Medulla oblongata (tissue), 1 donor: Measurements from ENCODE around the gene SEZ6L.
A peak's percentile ranks its signal among the peaks of the same experiment; 100 is the strongest.
"Not testable (repeated sequence)": the region's sequence is repeated elsewhere in the genome, so short reads cannot be mapped to it uniquely, and the experiment has no call there.

Experiments used
- DNase-seq: peaks from one replicate; pipeline ENCODE4 v3.0.0-alpha.2; 2015; ENCODE audit errors: extremely low spot score

Gene SEZ6L

DNA sequence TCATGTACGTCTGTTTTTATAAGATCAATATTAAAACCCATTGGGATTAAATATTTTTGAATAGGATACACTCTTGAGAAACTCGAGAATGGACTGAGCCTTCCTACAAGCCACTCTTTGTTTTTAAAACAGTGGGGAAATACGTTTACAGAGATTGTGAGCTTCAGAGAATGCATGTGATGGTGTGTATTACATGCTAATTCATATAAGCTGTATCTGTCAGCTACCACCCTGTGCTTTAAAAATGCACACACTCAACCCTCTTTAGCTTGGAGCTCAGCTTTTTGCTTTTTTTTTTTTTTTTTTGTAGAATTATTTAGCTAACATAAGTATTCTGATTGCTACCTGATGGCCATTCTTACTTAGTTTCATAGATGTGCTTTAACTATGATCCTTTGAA, 213.5 kb downstream of the SEZ6L start:
- DNase-seq = no peak

- DNase-seq = no peak
Observed at GRCh38 chr22:26383968-26384556, 214.8 kb downstream of the SEZ6L start.

- no peak for DNase-seq
Observed at GRCh38 chr22:26385164-26385563, 215.9 kb downstream of the SEZ6L start.

- DNase-seq = no peak
Observed at GRCh38 chr22:26389125-26389524, 219.9 kb downstream of the SEZ6L start.

GRCh38 chr22:26391091-26391490, 221.8 kb downstream of the SEZ6L start:
- no peak for DNase-seq

DNA sequence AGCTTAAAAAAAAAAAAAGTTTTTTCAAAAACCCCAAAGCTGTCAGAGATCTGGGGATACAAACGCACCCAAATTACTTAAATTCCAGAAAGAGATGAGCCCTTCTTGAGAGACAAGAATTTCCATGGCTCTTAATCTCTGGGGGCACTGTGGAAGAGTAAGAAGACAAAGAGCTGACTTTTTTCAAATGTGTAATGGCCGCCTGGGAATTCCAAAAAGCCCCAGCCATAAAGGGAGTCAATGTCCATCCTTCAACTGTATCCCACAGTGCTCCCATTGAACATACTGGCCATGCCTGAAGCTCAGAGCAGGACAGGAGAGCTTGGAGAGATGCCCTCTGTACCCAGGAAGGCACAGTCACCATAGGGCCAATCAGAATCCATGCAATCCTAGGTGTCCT, 222.4 kb downstream of the SEZ6L start:
- DNase-seq = no peak

GRCh38 chr22:26393929-26394328, 224.7 kb downstream of the SEZ6L start:
- no peak for DNase-seq

- no peak for DNase-seq
Observed at GRCh38 chr22:26394777-26395176, 225.5 kb downstream of the SEZ6L start.

DNA sequence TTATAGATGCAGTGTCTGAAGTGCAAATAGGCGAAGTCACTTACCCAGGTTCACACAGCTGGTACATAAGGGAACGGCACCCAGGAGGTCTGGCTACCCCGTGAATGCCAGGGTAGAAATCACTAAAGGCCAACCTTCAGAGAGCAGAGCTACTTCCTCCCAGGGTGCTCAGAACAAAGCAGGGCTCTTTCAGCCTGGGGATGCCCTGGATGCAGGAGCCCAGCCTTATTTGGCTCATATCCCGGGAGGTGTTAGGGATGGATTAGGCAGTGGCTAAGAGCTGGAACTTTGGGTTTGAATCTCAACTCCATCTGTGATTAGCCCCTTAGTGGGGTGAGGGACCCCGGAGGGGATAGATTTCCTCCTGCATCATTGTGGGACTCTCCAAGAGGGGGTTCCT, 226.7 kb downstream of the SEZ6L start:
- no peak for DNase-seq

DNA sequence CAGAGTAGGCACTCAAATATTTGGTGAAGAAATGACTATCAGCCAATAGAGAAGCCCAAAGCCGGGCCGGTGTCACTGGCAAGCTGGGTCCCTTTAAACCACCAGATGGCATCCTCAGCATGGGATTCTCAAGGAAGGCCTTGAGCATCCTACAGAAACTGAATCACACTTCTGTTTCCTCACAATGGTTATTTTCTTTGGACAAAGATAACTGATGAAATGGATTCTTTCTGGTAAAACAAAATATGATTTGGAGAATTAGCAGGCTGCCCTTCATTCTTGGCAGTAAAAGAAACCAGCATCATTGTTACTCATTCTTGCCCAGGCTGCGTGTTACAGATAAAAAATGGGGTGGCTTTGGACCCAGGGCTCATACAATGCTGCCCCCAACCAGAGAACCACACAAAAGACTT, 229.5 kb downstream of the SEZ6L start:
- DNase-seq = peak; percentile 86

DNA sequence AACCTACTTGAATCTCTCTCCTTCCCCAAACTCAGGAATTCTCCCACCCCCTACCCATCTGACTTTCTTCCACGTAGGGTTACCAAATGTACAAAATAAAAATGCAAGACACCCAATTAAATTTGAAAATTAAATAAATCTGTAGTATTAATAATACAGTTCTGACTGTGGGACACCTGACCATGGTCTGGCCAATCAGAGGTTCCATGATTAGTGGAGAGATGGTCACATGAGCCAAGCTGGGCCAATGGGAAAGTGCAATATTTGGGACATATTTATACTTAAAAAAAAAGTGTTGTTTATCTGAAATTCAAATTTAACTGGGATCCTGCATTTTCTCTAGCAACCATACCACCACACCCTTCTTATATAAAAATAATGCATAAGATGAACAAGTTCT, 230.0 kb downstream of the SEZ6L start:
- DNase-seq = no peak

DNA sequence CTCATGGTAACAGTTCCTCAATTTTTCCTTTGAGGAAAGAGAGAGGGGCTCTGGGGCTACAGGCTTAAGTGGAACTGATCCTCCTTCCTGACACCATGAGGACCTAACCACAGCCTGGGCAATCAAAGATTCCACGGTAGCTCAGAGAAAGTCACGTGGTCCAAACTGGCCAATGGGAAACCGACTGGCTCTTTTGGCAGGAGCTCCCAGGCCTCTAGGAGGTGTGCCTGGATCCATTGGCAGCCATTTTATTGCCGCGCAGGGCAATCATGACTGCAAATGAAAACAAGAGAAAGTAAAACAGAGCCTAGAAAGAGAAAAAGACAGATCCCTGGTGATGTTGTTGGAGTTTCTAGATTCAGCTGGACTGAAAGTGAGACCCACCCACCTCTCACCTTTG, 232.5 kb downstream of the SEZ6L start:
- DNase-seq = no peak

DNA sequence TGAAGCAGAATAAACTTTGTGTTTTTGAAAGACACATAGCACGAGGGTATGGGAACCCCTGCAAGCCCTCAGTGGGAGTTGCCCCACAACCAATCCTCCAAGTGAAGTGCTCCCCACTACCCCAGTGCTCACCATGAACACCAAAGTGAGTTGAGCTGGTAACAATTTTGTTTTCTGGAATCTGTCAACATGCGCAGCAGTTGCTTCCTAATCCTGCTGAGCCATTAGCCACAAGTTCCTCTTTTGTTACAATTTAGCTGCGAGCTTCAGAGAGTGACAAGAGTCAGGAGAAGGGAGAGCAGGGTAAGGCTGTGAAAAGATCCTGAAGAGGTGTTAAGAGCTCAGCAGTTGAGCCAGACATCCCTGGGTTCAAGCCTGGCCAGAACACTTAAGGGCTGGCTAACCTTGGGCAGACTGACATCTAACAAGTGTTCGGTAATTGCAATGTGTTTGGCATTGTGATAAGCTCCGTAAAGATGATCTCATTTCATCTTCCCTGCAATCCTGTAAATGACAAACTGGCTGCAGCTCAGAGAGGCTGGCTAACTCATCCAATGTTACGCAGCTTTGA, 235.7 kb downstream of the SEZ6L start:
- DNase-seq = peak; percentile 58

- no peak for DNase-seq
Observed at GRCh38 chr22:26406118-26406517, 236.9 kb downstream of the SEZ6L start.

GRCh38 chr22:26408562-26409220, 239.4 kb downstream of the SEZ6L start:
- not testable (repeated sequence) for DNase-seq

DNA sequence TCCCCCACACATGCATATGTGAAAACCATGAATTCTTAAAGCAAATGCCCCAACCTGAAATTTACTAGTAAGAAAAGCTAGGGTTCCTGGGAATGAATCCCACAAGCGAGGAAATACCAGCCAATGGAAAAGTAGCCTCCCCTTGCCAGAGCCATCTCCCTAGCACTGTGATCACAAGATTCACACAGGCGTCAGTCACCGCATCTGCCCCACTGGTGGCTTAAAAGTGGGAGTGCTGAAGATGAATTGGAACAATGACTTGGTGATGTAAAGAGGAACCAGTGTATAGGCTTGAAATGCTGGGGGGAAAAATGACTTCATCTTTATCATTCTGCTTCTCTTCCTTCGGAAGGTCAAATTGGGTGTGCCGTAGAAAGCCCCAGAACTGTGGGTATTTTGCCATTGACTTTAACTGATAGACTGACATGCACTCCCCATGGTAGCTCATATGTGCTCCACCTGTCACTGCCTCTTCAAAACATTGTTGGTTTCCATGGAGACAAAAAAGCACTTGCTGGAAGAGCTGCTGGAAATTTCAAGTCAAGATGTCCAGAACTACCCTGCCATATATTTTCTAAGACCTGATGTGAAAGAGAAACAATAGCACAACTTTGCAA, 240.6 kb downstream of the SEZ6L start:
- no peak for DNase-seq

- no peak for DNase-seq
Observed at GRCh38 chr22:26410386-26410785, 241.1 kb downstream of the SEZ6L start.

GRCh38 chr22:26414347-26414746, 245.1 kb downstream of the SEZ6L start:
- DNase-seq = no peak

DNA sequence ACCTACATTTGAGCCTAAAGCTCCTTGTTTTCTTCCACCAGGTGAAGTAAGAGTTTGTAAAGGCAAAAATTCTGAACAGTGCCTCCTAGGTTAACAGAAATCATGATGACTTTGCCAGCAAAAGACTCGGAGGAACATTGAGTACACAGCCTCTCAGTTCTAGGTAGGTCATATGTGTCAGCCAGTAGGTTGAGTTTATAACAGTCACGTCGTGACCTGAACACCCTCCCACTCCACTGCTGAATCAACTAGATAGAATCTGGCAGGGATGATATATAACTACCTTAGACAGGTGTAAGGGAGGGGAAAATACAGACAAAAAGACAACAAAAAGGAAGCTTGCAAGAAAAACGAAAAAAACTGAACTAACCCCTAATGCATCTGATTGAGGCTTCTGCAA, 247.0 kb downstream of the SEZ6L start:
- no peak for DNase-seq

- no peak for DNase-seq
Observed at GRCh38 chr22:26416670-26417276, 247.5 kb downstream of the SEZ6L start.

DNA sequence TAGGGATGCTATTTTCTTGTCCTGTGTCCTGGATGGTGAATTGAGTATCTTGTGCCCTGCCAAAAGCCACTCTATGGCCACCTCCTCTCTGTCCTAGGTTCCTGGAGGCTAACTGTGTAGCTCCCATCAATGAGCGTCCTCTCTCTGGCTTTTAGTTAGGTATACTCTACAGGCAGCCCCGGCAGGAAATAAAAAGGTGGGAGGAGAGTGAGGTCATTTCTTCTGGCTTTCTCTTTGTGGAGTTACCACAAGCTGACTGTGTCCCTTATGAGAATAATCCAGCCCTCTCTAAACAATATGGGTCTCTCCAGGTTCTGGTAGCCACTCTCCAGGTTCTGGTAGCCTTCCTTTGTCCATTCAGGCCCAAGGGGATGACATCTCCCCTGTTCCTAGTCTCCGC, 248.1 kb downstream of the SEZ6L start:
- no peak for DNase-seq

- no peak for DNase-seq
Observed at GRCh38 chr22:26418620-26419019, 249.4 kb downstream of the SEZ6L start.

DNA sequence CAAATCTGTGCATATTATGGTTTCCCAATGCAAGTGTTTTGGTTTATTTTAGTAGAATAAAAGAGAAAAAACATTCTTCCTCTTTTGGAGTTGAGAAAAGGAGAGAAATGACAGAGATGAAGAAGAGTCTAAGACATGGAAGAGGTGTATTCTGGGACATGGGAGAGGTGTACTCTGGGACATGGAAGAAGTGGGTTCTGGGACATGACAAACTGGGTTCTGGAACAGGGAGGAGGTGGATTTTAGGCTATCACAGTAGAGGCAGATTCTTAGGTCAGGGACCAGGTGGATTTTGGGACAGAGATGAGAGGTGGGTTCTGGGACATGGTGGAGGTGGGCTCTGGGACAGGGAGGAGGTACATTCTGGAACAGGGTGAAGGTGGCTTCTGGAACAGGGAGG, 257.7 kb downstream of the SEZ6L start:
- no peak for DNase-seq
